Heart left ventricle (tissue), 16 donors: ENCODE measurements around the gene IKZF3. TPM values are rescaled to one million over a fixed set of nuclear protein-coding genes. Genes with fewer than 3 reads are reported as not detected.
"Not testable (repeated sequence)": the region's sequence is repeated elsewhere in the genome, so short reads cannot be mapped to it uniquely, and the experiment has no call there.

Experiments
- ATAC-seq, 4 donors: fragments of 200-7000 bp; cut with Tn5 transposase; one replicate each; pipeline ENCODE4 v1.9.1; 2020 to 2022; ENCODE audit warnings: moderate library complexity in 4 of 4, mild to moderate bottlenecking in 3 of 4, moderate number of reproducible peaks in 1 of 4
- DNase-seq, 5 donors: peaks; one replicate each; pipeline ENCODE4 v3.0.0-alpha.2; 2020
- H3K27ac ChIP-seq, 12 donors: fragments of 200-600 bp; sonication (generic) in 4 of 12; one replicate each; pipeline versions ENCODE4 v1.5.0 to v1.8.0; 2016 to 2022; ENCODE audit warnings: mild to moderate bottlenecking in 2 of 12
- H3K27me3 ChIP-seq, 9 donors: fragments of 200-600 bp; sonication (generic) in 2 of 9; one replicate each; pipeline versions ENCODE4 v1.5.1 to v1.8.0; 2016 to 2022; ENCODE audit warnings: mild to moderate bottlenecking in 3 of 9
- H3K36me3 ChIP-seq, 9 donors: fragments of 200-600 bp; sonication (generic) in 2 of 9; one replicate each; pipeline versions ENCODE4 v1.5.0 to v1.8.0; 2018 to 2022; ENCODE audit warnings: mild to moderate bottlenecking in 2 of 9
- H3K4me1 ChIP-seq, 12 donors: fragments of 200-600 bp; sonication (generic) in 4 of 12; one replicate each; pipeline versions ENCODE4 v1.5.0 to v1.8.0; 2016 to 2022; ENCODE audit warnings: mild to moderate bottlenecking in 3 of 12
- H3K4me3 ChIP-seq, 12 donors: fragments of 200-600 bp; sonication (generic) in 4 of 12; one replicate each; pipeline versions ENCODE4 v1.5.0 to v1.8.0; 2017 to 2022; ENCODE audit warnings: mild to moderate bottlenecking in 9 of 12, moderate library complexity in 4 of 12
- H3K9me3 ChIP-seq, 12 donors: fragments of 200-600 bp; sonication (generic) in 4 of 12; one replicate each; pipeline versions ENCODE4 v1.5.0 to v1.8.0; 2016 to 2022; ENCODE audit warnings: mild to moderate bottlenecking in 1 of 12
- POLR2A ChIP-seq, 2 donors: fragments of 450-650 bp; IDR thresholded peaks; one replicate each; pipeline ENCODE4 v1.6.1; 2017; ENCODE audit warnings: antibody characterized with exemption in 2 of 2, mild to moderate bottlenecking in 2 of 2, moderate library complexity in 2 of 2
- WGBS, 4 donors: extraction: QIAGEN DNeasy Blood & Tissue Kit in 2 of 4; methylation state at CpG; one replicate each; pipeline versions ENCODE4 v1.1.5 to v1.1.7; 2013 to 2018; 5-methylcytosine and 5-hydroxymethylcytosine counted together
- intact Hi-C, 10 donors: fragments of 100-400 bp; cut with DNase I; formaldehyde crosslinking; loops; one replicate each; pipeline versions ENCODE4 v1.11.1 to v1.14.2; 2022
- polyA plus RNA-seq, 2 donors: library from polyadenylated mRNA; stranded (reverse); fragments of 200-250 nt; gene quantifications; one replicate each; pipeline ENCODE4 v1.2.3, GENCODE V29; 2013
- total RNA-seq, 9 donors: library from RNA; depleted of rRNA in 2 of 9; stranded (reverse); fragments of >200 nt in 2 of 9; fragmentation: NEBNext Ultra II Directional in 3 of 9; extraction: Animal tissue kit (Norgen Biotek cat#: 25700) in 3 of 9; gene quantifications; one replicate each; pipeline versions ENCODE4 v1.1.0 to v1.2.4, GENCODE V29; 2016 to 2023
- TF ChIP-seq, protein P1 (sequence below), 12 donors: fragments of 200-600 bp; sonication (generic) in 4 of 12; IDR thresholded peaks; one replicate each; pipeline versions ENCODE4 v1.5.0 to v1.8.0; 2018 to 2022; ENCODE audit warnings: antibody characterized with exemption in 12 of 12, mild to moderate bottlenecking in 5 of 12
- donor health status: ischemic (EF 13 %, LVEDD 7.1; RV severe dilation, severe dysfunction).
- donor health status: healthy with polysubstance abuse.
- donor health status: DM: no; HTN: yes; CAD: no.
- donor health status: DM: no; HTN: no; CAD: no.
- donor health status: ischemic (EF 25% LVEDD 6.9; RV normal size, moderate dysfunction).
- donor health status: ischemic (EF 25% LVEDD 5.7; RV mildly dilated, moderate dysfunction).
- donor health status: healthy.
- donor health status: DM: yes; HTN: yes; CAD: no.
- donor health status: ischemic (EF 35%, LVEDD 5.7; RV mildly dilated, moderate dysfunction).
- donor health status: nonischemic (EF 11% LVEDD 7.7; RV severe dilation, severe dysfunction).
- donor health status: DM: yes; HTN: yes; CAD: no.
- donor health status: PGD.
- donor health status: ischemic (EF 29% LVEDD 5.4; RV normal size, mild dysfunction).
- donor health status: nonischemic (EF 23%, LVEDD 6.1; RV moderate dilation, normal function).

Gene IKZF3
- total and polyA plus RNA-seq, 11 donors = 0.07 to 6.9 (median 0.21) TPM

DNA sequence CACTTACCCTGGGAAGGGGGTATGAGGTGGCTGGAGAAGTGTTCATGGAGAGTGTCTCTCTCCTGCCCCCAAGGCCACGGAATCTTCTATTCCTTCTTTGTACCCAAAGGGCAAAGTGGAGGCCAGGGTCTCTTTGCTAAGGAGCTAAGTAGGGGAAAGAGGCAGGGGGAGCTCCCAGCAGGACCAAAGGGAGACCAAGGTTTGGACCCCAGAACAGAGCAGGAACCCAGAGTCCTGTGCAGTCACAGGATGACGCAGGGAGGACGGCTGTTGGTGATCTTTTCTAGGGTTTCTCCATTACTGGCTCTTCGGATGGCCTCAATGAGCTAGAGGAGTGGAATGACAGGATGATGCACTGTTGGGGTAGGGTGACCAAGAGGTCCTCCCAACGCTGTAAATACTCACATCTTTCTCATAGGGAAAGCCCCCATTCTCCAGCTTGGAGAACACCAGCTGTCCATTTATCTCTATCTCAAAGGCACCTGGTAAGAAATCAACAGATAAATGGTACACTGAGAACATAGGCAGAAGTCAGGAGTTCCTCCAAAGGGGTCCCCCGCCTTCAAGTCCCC lies 134.7 kb downstream of the IKZF3 start:
- H3K4me1 ChIP-seq = peaks cover 0 to 19% (median 8%) of the 10 kb centered on the region in 12 donors
- WGBS, 4 donors = 72 to 77% (median 73%) methylated on average over 6 of the region's 6 CpGs
- peaks cover 0 to 50% (median 43%) of the 10 kb centered on the region in 9 donors for H3K36me3 ChIP-seq
- no peak for TF ChIP-seq POLR2A (IDR thresholded peaks at IDR 0.05)
- TF ChIP-seq, protein P1, sequence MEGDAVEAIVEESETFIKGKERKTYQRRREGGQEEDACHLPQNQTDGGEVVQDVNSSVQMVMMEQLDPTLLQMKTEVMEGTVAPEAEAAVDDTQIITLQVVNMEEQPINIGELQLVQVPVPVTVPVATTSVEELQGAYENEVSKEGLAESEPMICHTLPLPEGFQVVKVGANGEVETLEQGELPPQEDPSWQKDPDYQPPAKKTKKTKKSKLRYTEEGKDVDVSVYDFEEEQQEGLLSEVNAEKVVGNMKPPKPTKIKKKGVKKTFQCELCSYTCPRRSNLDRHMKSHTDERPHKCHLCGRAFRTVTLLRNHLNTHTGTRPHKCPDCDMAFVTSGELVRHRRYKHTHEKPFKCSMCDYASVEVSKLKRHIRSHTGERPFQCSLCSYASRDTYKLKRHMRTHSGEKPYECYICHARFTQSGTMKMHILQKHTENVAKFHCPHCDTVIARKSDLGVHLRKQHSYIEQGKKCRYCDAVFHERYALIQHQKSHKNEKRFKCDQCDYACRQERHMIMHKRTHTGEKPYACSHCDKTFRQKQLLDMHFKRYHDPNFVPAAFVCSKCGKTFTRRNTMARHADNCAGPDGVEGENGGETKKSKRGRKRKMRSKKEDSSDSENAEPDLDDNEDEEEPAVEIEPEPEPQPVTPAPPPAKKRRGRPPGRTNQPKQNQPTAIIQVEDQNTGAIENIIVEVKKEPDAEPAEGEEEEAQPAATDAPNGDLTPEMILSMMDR (IDR thresholded peaks at IDR 0.05) = no peak
- ATAC-seq (no peak), DNase-seq (no peak)
- H3K27ac ChIP-seq = peak overlapping the region in 9 of 12 donors; percentile 81 to 97 (median 90)
- H3K9me3 ChIP-seq = no peaks in the 10 kb centered on the region
- intact Hi-C loops = loop anchor here in 1 of 10 donors (5.0 kb wide), 1 partner anchor 42 kb away; the partner anchor contains the start of gene PGAP3
- H3K4me3 ChIP-seq = peak overlapping the region; percentile 56 to 99 (median 81)
- no peaks in the 10 kb centered on the region for H3K27me3 ChIP-seq

DNA sequence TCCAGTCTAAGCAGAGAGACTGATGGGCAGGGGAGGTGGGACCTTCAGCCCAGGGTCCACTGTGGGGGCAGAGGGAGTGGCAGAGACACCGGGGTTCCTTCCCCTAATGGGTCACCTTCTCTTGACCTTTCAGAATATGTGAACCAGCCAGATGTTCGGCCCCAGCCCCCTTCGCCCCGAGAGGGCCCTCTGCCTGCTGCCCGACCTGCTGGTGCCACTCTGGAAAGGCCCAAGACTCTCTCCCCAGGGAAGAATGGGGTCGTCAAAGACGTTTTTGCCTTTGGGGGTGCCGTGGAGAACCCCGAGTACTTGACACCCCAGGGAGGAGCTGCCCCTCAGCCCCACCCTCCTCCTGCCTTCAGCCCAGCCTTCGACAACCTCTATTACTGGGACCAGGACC lies 136.6 kb downstream of the IKZF3 start:
- H3K27ac ChIP-seq = no peak overlapping the region

DNA sequence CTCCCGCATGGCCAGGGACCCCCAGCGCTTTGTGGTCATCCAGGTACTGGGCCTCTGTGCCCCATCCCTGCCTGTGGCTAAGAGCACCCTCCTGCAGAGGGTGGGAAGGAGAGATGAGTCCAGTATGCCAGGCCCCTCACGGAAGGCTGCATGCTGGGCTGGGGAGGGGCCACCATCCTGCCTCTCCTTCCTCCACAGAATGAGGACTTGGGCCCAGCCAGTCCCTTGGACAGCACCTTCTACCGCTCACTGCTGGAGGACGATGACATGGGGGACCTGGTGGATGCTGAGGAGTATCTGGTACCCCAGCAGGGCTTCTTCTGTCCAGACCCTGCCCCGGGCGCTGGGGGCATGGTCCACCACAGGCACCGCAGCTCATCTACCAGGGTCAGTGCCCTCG lies 137.5 kb downstream of the IKZF3 start:
- H3K9me3 ChIP-seq = no peaks in the 10 kb centered on the region
- H3K4me1 ChIP-seq = peaks cover 0 to 19% (median 8%) of the 10 kb centered on the region in 12 donors
- no peak overlapping the region for H3K27ac ChIP-seq
- no peak overlapping the region for H3K4me3 ChIP-seq
- no peak for DNase-seq
- no peak for ATAC-seq
- H3K36me3 ChIP-seq = peaks cover 0 to 72% (median 52%) of the 10 kb centered on the region in 9 donors
- TF ChIP-seq POLR2A (IDR thresholded peaks at IDR 0.05) = no peak
- TF ChIP-seq, protein P1 (IDR thresholded peaks at IDR 0.05) = no peak
- intact Hi-C loops = loop anchor here in 1 of 10 donors (5.0 kb wide), 1 partner anchor 39 kb away; the partner anchor contains the start of gene PGAP3
- H3K27me3 ChIP-seq = no peaks in the 10 kb centered on the region
- 84 to 98% (median 88%) methylated on average over 8 to 9 of the region's 9 CpGs for WGBS, 4 donors

More for the DNA sequence above, 136.6 kb downstream of the IKZF3 start:
- H3K27me3 ChIP-seq = no peaks in the 10 kb centered on the region
- H3K4me1 ChIP-seq = peaks cover 0 to 19% (median 8%) of the 10 kb centered on the region in 12 donors
- TF ChIP-seq, protein P1 (IDR thresholded peaks at IDR 0.05) = no peak
- TF ChIP-seq POLR2A (IDR thresholded peaks at IDR 0.05) = no peak
- intact Hi-C loops = loop anchor here in 1 of 10 donors (5.0 kb wide), 1 partner anchor 40 kb away; the partner anchor contains the start of gene PGAP3
- H3K9me3 ChIP-seq = no peaks in the 10 kb centered on the region
- DNase-seq (no peak), ATAC-seq (no peak)
- WGBS, 4 donors = 74 to 89% (median 75%) methylated on average over 3 to 10 of the region's 10 CpGs
- H3K36me3 ChIP-seq = peaks cover 0 to 64% (median 45%) of the 10 kb centered on the region in 9 donors
- no peak overlapping the region for H3K4me3 ChIP-seq

DNA sequence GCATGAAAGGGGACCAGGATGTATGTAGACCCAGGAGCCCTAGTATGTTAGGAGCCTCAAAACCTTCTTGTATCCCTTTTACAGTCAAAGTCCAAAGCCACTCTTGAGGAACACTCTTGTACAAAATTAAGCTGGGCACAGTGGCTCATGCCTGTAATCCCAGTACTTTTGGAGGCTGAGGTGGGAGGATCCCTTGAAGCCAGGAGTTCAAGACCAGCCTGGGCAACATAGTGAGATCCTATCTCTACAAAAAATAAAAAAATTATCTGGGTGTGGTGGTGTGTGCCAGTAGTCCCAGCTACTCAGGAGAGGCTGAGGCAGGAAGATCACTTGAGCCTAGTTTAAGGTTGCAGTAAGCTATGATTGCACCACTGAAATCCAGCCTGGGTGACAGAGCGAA lies 138.2 kb downstream of the IKZF3 start:
- H3K4me3 ChIP-seq, H3K9me3 ChIP-seq, H3K27ac ChIP-seq, ATAC-seq, DNase-seq, H3K27me3 ChIP-seq: not testable (repeated sequence)
- peaks cover 0 to 19% (median 8%) of the 10 kb centered on the region in 12 donors for H3K4me1 ChIP-seq
- peaks cover 0 to 76% (median 55%) of the 10 kb centered on the region in 9 donors for H3K36me3 ChIP-seq
- intact Hi-C loops = loop anchor here in 1 of 10 donors (5.0 kb wide), 1 partner anchor 39 kb away; the partner anchor contains the start of gene PGAP3
- 97 to 100% (median 100%) methylated on average over 1 of the region's 1 CpG for WGBS, 4 donors
